Measurements from ENCODE around the gene TPGS2.

GRCh38 chr18:36843199-36843598 lies 14.4 kb upstream of the TPGS2 start:
- TF ChIP-seq CTCF (IDR thresholded peaks at IDR 0.05): no peak
- no peak for TF ChIP-seq POLR2A (IDR thresholded peaks at IDR 0.05)

Data from Peyer's patch (tissue), 4 donors.